ENCODE data around the gene CNTNAP5. TPM values are rescaled to one million over a fixed set of nuclear protein-coding genes. Genes with fewer than 3 reads are reported as not detected.

The CNTNAP5 gene
- total and polyA plus RNA-seq, 2 donors from 2014 or later = 0.50 TPM; not detected in 1

DNA sequence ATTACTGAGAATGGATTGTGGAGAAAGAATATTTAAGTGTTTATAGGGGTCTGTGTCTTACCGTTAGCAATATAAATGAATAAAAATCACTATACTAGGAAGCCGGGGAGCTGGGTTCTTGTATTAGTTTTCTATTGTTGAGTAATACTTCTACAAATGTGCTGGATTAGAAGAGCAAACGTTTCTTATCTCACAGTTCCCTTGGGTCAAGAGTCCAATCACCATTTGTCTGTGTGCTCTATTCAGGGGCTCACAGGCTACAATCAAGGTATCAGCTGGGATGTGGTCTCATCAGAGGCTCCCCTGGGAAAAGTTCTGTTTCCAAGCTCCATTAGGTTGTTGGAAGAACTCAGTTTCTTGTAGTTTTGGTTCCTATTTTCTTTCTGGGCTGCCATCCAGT, 790.9 kb downstream of the CNTNAP5 start:
- no peaks in the 10 kb centered on the region for H3K36me3 ChIP-seq (ENCODE audit: control insufficient read depth in 2 of 3, insufficient read depth in 3 of 3, low read length in 3 of 3)
- intact Hi-C loops (cut with DNase I) = no loop called here
- no peaks in the 10 kb centered on the region for H3K4me1 ChIP-seq (ENCODE audit: control insufficient read depth in 2 of 3, insufficient read depth in 2 of 3, low read depth in 1 of 3, low read length in 3 of 3)
- H3K27me3 ChIP-seq (ENCODE audit: control insufficient read depth, insufficient read depth, low read length) = no peaks in the 10 kb centered on the region
- TF ChIP-seq, protein P1, sequence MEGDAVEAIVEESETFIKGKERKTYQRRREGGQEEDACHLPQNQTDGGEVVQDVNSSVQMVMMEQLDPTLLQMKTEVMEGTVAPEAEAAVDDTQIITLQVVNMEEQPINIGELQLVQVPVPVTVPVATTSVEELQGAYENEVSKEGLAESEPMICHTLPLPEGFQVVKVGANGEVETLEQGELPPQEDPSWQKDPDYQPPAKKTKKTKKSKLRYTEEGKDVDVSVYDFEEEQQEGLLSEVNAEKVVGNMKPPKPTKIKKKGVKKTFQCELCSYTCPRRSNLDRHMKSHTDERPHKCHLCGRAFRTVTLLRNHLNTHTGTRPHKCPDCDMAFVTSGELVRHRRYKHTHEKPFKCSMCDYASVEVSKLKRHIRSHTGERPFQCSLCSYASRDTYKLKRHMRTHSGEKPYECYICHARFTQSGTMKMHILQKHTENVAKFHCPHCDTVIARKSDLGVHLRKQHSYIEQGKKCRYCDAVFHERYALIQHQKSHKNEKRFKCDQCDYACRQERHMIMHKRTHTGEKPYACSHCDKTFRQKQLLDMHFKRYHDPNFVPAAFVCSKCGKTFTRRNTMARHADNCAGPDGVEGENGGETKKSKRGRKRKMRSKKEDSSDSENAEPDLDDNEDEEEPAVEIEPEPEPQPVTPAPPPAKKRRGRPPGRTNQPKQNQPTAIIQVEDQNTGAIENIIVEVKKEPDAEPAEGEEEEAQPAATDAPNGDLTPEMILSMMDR (IDR thresholded peaks at IDR 0.05; ENCODE audit: borderline replicate concordance, extremely low read depth, insufficient read depth) = no peak
- no peak overlapping the region for H3K27ac ChIP-seq (ENCODE audit: low read depth in 2 of 2, low read length in 2 of 2)
- no peak overlapping the region for H3K9ac ChIP-seq (ENCODE audit: low read length in 3 of 3)
- no peak for DNase-seq
- FAIRE-seq = no peak
- H3K9me3 ChIP-seq (ENCODE audit: control insufficient read depth in 2 of 3, insufficient read depth in 1 of 3, low read length in 3 of 3) = no peaks in the 10 kb centered on the region
- no peak overlapping the region for H3K4me3 ChIP-seq (ENCODE audit: low read length in 3 of 3)

DNA sequence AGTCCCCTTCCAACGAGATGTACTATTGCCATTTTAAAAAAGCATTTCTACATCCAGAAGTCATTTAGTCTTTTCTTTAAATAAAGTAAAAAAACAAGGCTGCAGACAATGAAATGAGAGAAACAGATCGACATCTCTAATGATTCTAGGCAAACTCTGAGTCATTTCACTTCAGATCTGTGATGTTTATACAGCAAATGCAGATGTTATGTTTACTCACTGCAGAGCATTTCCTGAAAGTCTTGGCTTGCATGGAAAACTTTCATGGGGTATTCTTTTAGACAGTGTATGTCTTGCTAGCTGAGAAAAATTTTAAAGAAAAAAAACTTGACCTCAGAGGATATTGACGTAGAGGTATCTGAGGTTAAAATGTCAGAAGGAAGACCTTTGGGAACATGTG, 797.4 kb downstream of the CNTNAP5 start:
- Histone ChIP-seq H3K4me3 (ENCODE audit: low read length in 3 of 3) (no peak overlapping the region), H3K27me3 (ENCODE audit: control insufficient read depth, insufficient read depth, low read length) (no peaks in the 10 kb centered on the region), H3K27ac (ENCODE audit: low read depth in 2 of 2, low read length in 2 of 2) (no peak overlapping the region), H3K4me1 (ENCODE audit: control insufficient read depth in 2 of 3, insufficient read depth in 2 of 3, low read depth in 1 of 3, low read length in 3 of 3) (no peaks in the 10 kb centered on the region), H3K9ac (ENCODE audit: low read length in 3 of 3) (no peak overlapping the region), H3K9me3 (ENCODE audit: control insufficient read depth in 2 of 3, insufficient read depth in 1 of 3, low read length in 3 of 3) (peaks cover 0 to 2% (median 0%) of the 10 kb centered on the region in 3 donors), H3K36me3 (ENCODE audit: control insufficient read depth in 2 of 3, insufficient read depth in 3 of 3, low read length in 3 of 3) (no peaks in the 10 kb centered on the region)
- DNase-seq (no peak), FAIRE-seq (no peak)
- intact Hi-C loops (cut with DNase I) = no loop called here
- TF ChIP-seq, protein P1 (IDR thresholded peaks at IDR 0.05; ENCODE audit: borderline replicate concordance, extremely low read depth, insufficient read depth) = no peak

DNA sequence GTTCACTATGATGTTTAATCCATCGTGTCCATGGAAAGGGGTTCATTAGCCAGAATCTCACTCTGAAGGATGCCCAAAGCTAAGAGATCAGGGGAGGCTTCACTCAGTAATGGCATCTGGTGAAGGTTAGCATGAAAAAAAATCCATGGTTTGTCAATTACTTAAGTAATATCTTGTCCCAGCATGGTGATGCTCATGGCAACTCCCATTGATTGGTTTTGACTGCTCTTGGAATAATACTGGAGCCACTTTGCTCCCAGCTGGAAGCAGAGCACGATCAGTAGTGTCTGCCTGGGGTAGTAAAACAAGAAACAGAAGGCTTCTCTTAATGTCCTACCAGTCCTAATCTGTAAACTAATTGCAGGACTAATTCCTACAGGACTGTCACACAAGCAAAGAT, 799.4 kb downstream of the CNTNAP5 start:
- no peak for FAIRE-seq
- intact Hi-C loops (cut with DNase I) = no loop called here
- TF ChIP-seq, protein P1 (IDR thresholded peaks at IDR 0.05; ENCODE audit: borderline replicate concordance, extremely low read depth, insufficient read depth) = no peak

DNA sequence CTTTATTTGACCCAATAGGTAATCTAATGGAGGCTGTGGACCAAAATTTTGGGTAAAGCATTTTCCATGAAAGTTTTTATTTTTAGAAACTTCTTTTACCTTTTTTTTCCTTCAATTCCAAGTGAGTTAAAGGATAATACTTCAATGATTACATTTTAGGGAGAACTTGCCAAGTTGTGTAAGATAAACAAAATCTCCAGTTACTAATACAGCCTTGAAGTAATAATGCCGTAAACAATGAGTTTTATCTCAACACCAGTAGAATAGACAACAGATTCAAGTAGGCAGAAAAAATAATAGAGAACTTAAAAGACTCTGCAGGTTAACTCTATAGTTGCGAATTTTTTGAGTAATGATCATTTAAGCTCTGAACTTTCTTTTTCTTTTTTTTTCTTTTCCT, 807.4 kb downstream of the CNTNAP5 start:
- H3K27ac ChIP-seq (ENCODE audit: low read depth in 2 of 2, low read length in 2 of 2) = no peak overlapping the region
- H3K4me1 ChIP-seq (ENCODE audit: control insufficient read depth in 2 of 3, insufficient read depth in 2 of 3, low read depth in 1 of 3, low read length in 3 of 3) = no peaks in the 10 kb centered on the region
- TF ChIP-seq, protein P1 (IDR thresholded peaks at IDR 0.05; ENCODE audit: borderline replicate concordance, extremely low read depth, insufficient read depth) = no peak
- no peak overlapping the region for H3K9ac ChIP-seq (ENCODE audit: low read length in 3 of 3)
- no peaks in the 10 kb centered on the region for H3K9me3 ChIP-seq (ENCODE audit: control insufficient read depth in 2 of 3, insufficient read depth in 1 of 3, low read length in 3 of 3)
- FAIRE-seq (no peak), DNase-seq (no peak)
- no peaks in the 10 kb centered on the region for H3K27me3 ChIP-seq (ENCODE audit: control insufficient read depth, insufficient read depth, low read length)
- intact Hi-C loops (cut with DNase I) = no loop called here
- H3K36me3 ChIP-seq (ENCODE audit: control insufficient read depth in 2 of 3, insufficient read depth in 3 of 3, low read length in 3 of 3) = no peaks in the 10 kb centered on the region
- no peak overlapping the region for H3K4me3 ChIP-seq (ENCODE audit: low read length in 3 of 3)

More for the DNA sequence above, 799.4 kb downstream of the CNTNAP5 start:
- no peaks in the 10 kb centered on the region for H3K4me1 ChIP-seq (ENCODE audit: control insufficient read depth in 2 of 3, insufficient read depth in 2 of 3, low read depth in 1 of 3, low read length in 3 of 3)
- H3K4me3 ChIP-seq (ENCODE audit: low read length in 3 of 3) = no peak overlapping the region
- H3K36me3 ChIP-seq (ENCODE audit: control insufficient read depth in 2 of 3, insufficient read depth in 3 of 3, low read length in 3 of 3) = no peaks in the 10 kb centered on the region
- no peak for DNase-seq
- no peaks in the 10 kb centered on the region for H3K27me3 ChIP-seq (ENCODE audit: control insufficient read depth, insufficient read depth, low read length)
- H3K9ac ChIP-seq (ENCODE audit: low read length in 3 of 3) = no peak overlapping the region
- peaks cover 0 to 2% (median 0%) of the 10 kb centered on the region in 3 donors for H3K9me3 ChIP-seq (ENCODE audit: control insufficient read depth in 2 of 3, insufficient read depth in 1 of 3, low read length in 3 of 3)
- H3K27ac ChIP-seq (ENCODE audit: low read depth in 2 of 2, low read length in 2 of 2) = no peak overlapping the region
